ENCODE results near the gene ZNF799. TPM values are rescaled to one million over a fixed set of nuclear protein-coding genes. Genes with fewer than 3 reads are reported as not detected.
"Not testable (repeated sequence)": the region's sequence is repeated elsewhere in the genome, so short reads cannot be mapped to it uniquely, and the experiment has no call there.

The ZNF799 gene
- total RNA-seq, result 1 to 10 TPM; 4.0 to 4.3 TPM

GRCh38 chr19:12400633-12401502, at the start of gene ZNF799:
Gene ZNF799 (minus strand): TSS chr19:12401271. CDS start chr19:12401070, 201 bp downstream.
- ATAC-seq (peak; percentile 96), DNase-seq (peak; percentile 94)
- CTCF ChIA-PET, result interaction anchor here (0.6 to 1.1 kb wide), 2 partner anchors 13 to 310 kb away, joined by 3 to 4 read pairs; no protein-coding TSS in a partner anchor
- H3K9me3 Mint-ChIP-seq (ENCODE audit: low read depth), result peaks cover 5% of the 10 kb centered on the region
- H3K27ac Mint-ChIP-seq, result peak within 1 kb of the TSS; percentile 77
- no peaks in the 10 kb centered on the region for H3K27me3 Mint-ChIP-seq
- intact Hi-C loops (cut with DNase I, micrococcal nuclease), result loop anchor here in 1 of 2 experiments (1.0 to 2.0 kb wide), 8 partner anchors 36 to 238 kb away; partner anchors contain the start of genes ZNF136, ZNF44, ZNF442 and ZNF443
- peak within 1 kb of the TSS; percentile 86 for H3K4me3 Mint-ChIP-seq
- POLR2A ChIA-PET, result interaction anchor here (0.6 to 1.5 kb wide), 4 partner anchors 35 to 166 kb away, joined by 3 to 5 read pairs (median 3); partner anchors contain the start of genes ZNF442 and ZNF563
- H3K4me1 Mint-ChIP-seq, result peaks cover 13% of the 10 kb centered on the region
- peaks cover 13% of the 10 kb centered on the region for H3K36me3 Mint-ChIP-seq (ENCODE audit: low read depth)

DNA sequence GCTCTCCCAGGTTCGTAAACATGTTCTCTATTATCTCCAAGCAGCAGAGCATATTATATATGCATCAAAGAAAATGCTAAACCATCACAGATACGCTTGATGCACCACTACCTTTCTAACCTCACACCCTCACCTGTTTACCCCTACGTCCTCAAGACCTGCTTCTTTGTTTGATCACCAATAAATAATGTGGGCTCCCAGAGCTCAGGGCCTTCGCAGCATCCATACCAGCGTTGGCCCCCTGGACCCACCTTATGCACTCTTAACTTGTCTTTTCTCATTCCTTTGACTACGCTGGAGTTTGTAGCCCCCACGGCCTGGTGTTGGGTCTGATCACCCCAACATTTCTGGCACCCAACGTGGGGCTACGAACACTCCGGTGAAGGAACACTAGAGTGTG, 49.8 kb upstream of the ZNF799 start:
- Mint-ChIP-seq H3K9me3 (ENCODE audit: low read depth) (peaks cover 25% of the 10 kb centered on the region), H3K4me1 (no peaks in the 10 kb centered on the region), H3K4me3 (no peak overlapping the region), H3K27ac (no peak overlapping the region), H3K36me3 (ENCODE audit: low read depth) (peaks cover 17% of the 10 kb centered on the region), H3K27me3 (no peaks in the 10 kb centered on the region)
- POLR2A ChIA-PET, result no interaction called here
- CTCF ChIA-PET, result no interaction called here
- intact Hi-C loops (cut with DNase I, micrococcal nuclease), result loop anchor here in 1 of 2 experiments (10.0 kb wide), 1 partner anchor 246 kb away; no protein-coding TSS in a partner anchor
- DNase-seq (no peak), ATAC-seq (no peak)

DNA sequence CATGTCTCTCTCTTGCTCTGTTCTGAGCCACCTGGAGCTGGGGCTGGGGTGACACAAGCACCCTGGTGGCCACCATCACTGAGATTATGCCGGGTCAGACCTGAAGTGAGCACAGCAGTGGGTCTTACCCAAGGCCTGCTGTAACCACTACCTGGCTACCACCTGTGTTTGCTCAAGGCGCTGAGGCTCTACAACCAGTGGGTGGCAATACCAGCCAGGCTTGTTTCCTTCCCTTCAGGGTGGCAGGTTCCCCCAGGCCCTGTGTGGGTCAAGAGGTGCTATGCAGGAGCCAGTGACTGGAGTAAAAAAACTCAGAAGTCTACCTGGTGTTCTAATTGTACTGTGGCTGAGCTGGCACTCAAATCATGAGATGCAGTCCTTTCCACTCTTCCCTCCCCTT, 47.7 kb upstream of the ZNF799 start:
- Mint-ChIP-seq H3K27me3 (no peaks in the 10 kb centered on the region), H3K9me3 (ENCODE audit: low read depth) (peaks cover 30% of the 10 kb centered on the region), H3K4me3 (no peak overlapping the region), H3K36me3 (ENCODE audit: low read depth) (peaks cover 15% of the 10 kb centered on the region), H3K4me1 (no peaks in the 10 kb centered on the region), H3K27ac (no peak overlapping the region)
- CTCF ChIA-PET, result no interaction called here
- no peak for ATAC-seq
- POLR2A ChIA-PET, result no interaction called here
- intact Hi-C loops (cut with DNase I, micrococcal nuclease), result no loop called here
- DNase-seq, result no peak

DNA sequence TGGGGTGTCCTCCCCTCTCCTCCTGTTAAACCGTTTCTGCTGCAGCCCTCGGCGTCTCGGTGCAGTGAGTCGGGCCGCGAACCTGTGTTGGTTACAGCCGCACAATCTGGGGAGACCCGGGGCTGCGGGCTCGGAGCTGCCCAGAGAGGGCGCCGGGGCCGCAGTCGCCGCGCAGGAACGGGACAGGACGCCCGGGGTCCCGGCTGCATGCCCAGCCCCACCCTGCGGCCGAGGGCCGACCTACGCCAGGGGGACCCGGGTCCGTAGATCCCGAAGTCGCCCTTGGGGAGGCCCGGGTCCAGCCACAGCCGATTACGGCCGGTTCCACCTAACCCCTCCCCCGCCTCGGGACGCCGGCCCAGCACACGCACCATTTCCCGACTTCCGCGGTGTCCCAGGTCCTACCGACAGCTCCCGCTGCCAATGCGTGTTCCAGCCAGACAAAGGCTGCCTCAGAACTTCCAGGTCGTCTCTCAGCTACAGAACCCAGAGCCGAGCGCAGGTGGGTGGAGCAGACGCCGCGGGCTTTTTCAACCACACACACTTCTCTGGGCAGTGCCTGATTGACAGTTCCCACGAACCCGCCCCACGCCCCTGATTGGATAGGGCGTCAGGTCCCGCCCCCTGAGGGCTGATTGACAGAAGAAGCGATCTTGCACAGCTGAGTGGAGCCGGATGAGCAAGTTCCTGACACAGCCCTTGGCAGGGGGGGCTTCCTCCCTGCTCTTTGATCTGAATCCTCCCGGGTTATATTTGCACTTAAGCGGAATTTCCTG, 39.7 kb upstream of the ZNF799 start, which contains the start of gene ZNF443:
ZNF443 (minus strand) TSS at position 481 of the 776 bp plus-strand sequence; CDS start at position 374, 107 bp downstream.
- POLR2A ChIA-PET, result interaction anchor here (0.6 to 0.8 kb wide), 2 partner anchors 87 to 746 kb away, joined by 3 to 7 read pairs; no protein-coding TSS in a partner anchor
- ATAC-seq (peak; percentile 98), DNase-seq (peak; percentile 99)
- peak within 1 kb of the TSS; percentile 99 for H3K27ac Mint-ChIP-seq
- H3K36me3 Mint-ChIP-seq (ENCODE audit: low read depth), result peaks cover 10% of the 10 kb centered on the region
- H3K27me3 Mint-ChIP-seq, result no peaks in the 10 kb centered on the region
- intact Hi-C loops (cut with DNase I, micrococcal nuclease), result loop anchor here (1.0 to 5.0 kb wide), 8 partner anchors 39 to 148 kb away; partner anchors contain the start of genes ZNF44 (in 2 of the 2), ZNF709 (in 2 of the 2), ZNF442 (in 1 of the 2) and ZNF564 (in 1 of the 2)
- peaks cover 10% of the 10 kb centered on the region for H3K4me1 Mint-ChIP-seq
- peaks cover 12% of the 10 kb centered on the region for H3K9me3 Mint-ChIP-seq (ENCODE audit: low read depth)
- peak within 1 kb of the TSS; percentile 99 for H3K4me3 Mint-ChIP-seq
- CTCF ChIA-PET, result no interaction called here

DNA sequence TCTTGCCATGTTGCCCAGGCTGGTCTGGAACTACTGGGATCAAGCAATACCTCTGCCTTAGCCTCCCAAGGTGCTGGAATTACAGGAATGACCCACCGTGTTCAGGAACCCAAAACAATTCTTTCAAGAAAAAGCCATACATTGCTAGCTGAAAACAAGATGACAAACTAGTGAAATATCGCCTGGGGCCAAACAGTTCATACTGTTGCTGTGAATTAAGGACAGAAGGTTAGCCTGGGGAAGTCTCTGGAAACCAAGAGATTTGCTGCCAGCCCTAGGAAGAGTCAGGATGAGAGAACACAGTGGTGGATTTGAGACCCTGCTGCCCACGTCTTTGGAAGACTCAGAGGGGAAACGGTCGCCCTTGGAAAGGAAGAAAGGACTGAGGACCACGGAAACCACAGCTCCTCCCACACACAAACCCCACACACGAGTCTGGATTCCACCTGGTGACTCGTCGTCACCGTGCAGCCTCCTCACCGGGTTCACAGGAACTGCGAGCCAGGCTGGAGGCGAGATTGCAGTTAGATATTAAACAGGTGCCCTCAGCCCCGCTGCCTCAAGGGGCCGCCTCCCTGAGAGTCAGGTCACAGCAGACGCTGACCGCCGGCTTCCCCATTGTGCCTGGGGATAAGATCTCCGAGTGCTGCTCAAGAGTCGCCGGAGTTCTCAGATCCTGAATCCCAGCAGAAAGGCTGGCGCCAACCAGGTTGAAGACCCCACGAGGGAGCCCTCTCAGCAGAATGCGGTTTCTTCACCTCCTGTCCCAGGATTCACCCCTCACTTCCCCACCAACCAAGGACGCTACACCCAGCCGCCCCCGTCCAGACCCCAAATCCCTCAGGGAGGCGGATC, 38.8 kb upstream of the ZNF799 start:
- peak; percentile 17 for ATAC-seq
- POLR2A ChIA-PET; H3K27me3 Mint-ChIP-seq; H3K9me3 Mint-ChIP-seq (ENCODE audit: low read depth); CTCF ChIA-PET: not testable (repeated sequence)
- peak overlapping the region; percentile 99 for H3K4me3 Mint-ChIP-seq
- peak overlapping the region; percentile 79 for H3K27ac Mint-ChIP-seq
- H3K4me1 Mint-ChIP-seq, result peaks cover 10% of the 10 kb centered on the region
- intact Hi-C loops (cut with DNase I, micrococcal nuclease), result loop anchor here in 1 of 2 experiments (2.0 to 5.0 kb wide), 2 partner anchors 45 to 148 kb away; partner anchors contain the start of genes ZNF44 and ZNF709
- peak; percentile 80 for DNase-seq
- peaks cover 15% of the 10 kb centered on the region for H3K36me3 Mint-ChIP-seq (ENCODE audit: low read depth)

GRCh38 chr19:12430726-12431299, 29.7 kb upstream of the ZNF799 start:
- Mint-ChIP-seq H3K36me3 (ENCODE audit: low read depth) (peaks cover 66% of the 10 kb centered on the region), H3K9me3 (ENCODE audit: low read depth) (peaks cover 36% of the 10 kb centered on the region)
- DNase-seq; H3K4me1 Mint-ChIP-seq; H3K27me3 Mint-ChIP-seq; H3K27ac Mint-ChIP-seq; POLR2A ChIA-PET; ATAC-seq; H3K4me3 Mint-ChIP-seq; intact Hi-C loops (cut with DNase I, micrococcal nuclease); CTCF ChIA-PET: not testable (repeated sequence)

- H3K9me3 Mint-ChIP-seq (ENCODE audit: low read depth), result peaks cover 30% of the 10 kb centered on the region
- H3K4me3 Mint-ChIP-seq, result no peak overlapping the region
- intact Hi-C loops (cut with DNase I, micrococcal nuclease), result loop anchor here in 1 of 2 experiments (2.0 kb wide), 1 partner anchor 37 kb away; no protein-coding TSS in a partner anchor
- ATAC-seq (no peak), DNase-seq (no peak)
- H3K27ac Mint-ChIP-seq, result no peak overlapping the region
- POLR2A ChIA-PET, result no interaction called here
- CTCF ChIA-PET, result interaction anchor here (1.2 kb wide), 1 partner anchor 335 kb away, joined by 3 read pairs; no protein-coding TSS in a partner anchor
- peaks cover 60% of the 10 kb centered on the region for H3K36me3 Mint-ChIP-seq (ENCODE audit: low read depth)
- H3K27me3 Mint-ChIP-seq, result no peaks in the 10 kb centered on the region
- H3K4me1 Mint-ChIP-seq, result no peaks in the 10 kb centered on the region
Observed at GRCh38 chr19:12425888-12426274, 24.8 kb upstream of the ZNF799 start.

DNA sequence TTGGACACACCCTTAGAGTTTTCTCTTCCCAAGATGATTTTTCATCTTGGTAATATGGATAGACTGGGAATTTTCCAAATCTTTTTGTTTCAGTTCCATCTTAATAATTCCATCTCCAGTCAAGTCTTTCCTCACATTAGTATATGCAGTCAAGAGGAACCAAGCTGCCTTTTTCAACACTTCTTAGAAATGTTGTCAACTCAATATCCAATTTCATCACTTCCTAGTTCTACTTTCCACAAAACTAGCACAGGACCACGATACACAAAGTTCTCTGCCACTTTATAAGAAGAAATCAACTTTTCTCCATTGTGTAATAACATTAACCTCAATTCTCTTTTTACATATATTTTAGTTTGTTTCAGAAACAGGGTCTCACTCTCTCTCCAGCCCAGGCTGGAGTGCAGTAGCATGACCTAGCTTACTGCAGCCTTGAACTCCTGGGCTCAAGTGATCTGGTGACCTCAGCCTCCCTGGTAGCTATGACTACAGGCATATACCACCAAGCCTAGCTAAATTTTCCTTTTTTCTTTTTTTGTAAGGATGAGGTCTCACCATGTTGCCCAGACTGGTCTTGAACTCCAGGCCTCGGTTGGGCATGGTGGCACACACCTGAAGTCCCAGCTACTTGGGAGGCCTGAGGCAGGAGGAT, 24.3 kb upstream of the ZNF799 start:
- Mint-ChIP-seq H3K27me3 (no peaks in the 10 kb centered on the region), H3K4me3 (no peak overlapping the region), H3K27ac (no peak overlapping the region), H3K36me3 (ENCODE audit: low read depth) (peaks cover 58% of the 10 kb centered on the region), H3K9me3 (ENCODE audit: low read depth) (peaks cover 25% of the 10 kb centered on the region), H3K4me1 (no peaks in the 10 kb centered on the region)
- ChIA-PET CTCF (interaction anchor here (1.2 kb wide), 1 partner anchor 334 kb away, joined by 3 read pairs; no protein-coding TSS in a partner anchor), POLR2A (no interaction called here)
- intact Hi-C loops (cut with DNase I, micrococcal nuclease), result no loop called here
- ATAC-seq (no peak), DNase-seq (no peak)

- DNase-seq; H3K27ac Mint-ChIP-seq; H3K4me3 Mint-ChIP-seq; ATAC-seq; CTCF ChIA-PET; H3K27me3 Mint-ChIP-seq; intact Hi-C loops (cut with DNase I, micrococcal nuclease); H3K4me1 Mint-ChIP-seq: not testable (repeated sequence)
- H3K36me3 Mint-ChIP-seq (ENCODE audit: low read depth), result peaks cover 42% of the 10 kb centered on the region
- H3K9me3 Mint-ChIP-seq (ENCODE audit: low read depth), result peaks cover 15% of the 10 kb centered on the region
- POLR2A ChIA-PET, result interaction anchor here (0.7 kb wide), 1 partner anchor 179 kb away, joined by 3 read pairs; no protein-coding TSS in a partner anchor
Observed at GRCh38 chr19:12417273-12417672, 16.2 kb upstream of the ZNF799 start.

DNA sequence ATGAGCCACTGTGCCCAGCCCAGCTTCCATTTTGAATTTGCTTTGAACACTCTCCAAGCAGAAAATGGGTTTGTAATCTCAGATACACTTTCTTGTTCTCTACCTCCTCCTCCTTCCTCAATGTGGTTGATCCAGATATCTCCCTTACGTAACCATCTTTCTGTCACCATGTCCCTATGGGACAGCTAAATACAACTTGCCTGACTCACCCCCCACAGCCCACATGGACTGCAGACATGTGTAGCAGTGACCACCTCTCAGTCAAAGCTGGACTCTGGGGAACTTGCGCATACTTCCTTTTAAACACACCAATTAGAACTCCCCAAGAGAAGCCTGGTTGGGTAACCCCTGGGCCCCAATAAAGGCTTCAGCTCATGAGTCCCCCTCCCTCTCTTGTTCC, 10.8 kb upstream of the ZNF799 start:
- peaks cover 15% of the 10 kb centered on the region for H3K9me3 Mint-ChIP-seq (ENCODE audit: low read depth)
- POLR2A ChIA-PET, result no interaction called here
- H3K27ac Mint-ChIP-seq, result no peak overlapping the region
- DNase-seq, result no peak
- no peak for ATAC-seq
- no peaks in the 10 kb centered on the region for H3K4me1 Mint-ChIP-seq
- intact Hi-C loops (cut with DNase I, micrococcal nuclease), result no loop called here
- H3K4me3 Mint-ChIP-seq, result no peak overlapping the region
- CTCF ChIA-PET, result interaction anchor here (0.6 kb wide), 1 partner anchor 612 kb away, joined by 8 read pairs; no protein-coding TSS in a partner anchor
- H3K36me3 Mint-ChIP-seq (ENCODE audit: low read depth), result peaks cover 4% of the 10 kb centered on the region
- H3K27me3 Mint-ChIP-seq, result no peaks in the 10 kb centered on the region

Measured in activated CD4-positive, alpha-beta T cell treated with anti-CD3 and anti-CD28 coated beads for 36 hours (primary cell).